Panc1 (cell line): ENCODE data around the gene PPP1R2.

ENCODE experiments used
- CTCF ChIP-seq: fragments of 450-650 bp; IDR thresholded peaks from 2 replicates; pipeline ENCODE4 v1.5.1; 2017; ENCODE audit warnings: mild to moderate bottlenecking
- POLR2AphosphoS5 ChIP-seq: IDR thresholded peaks from 2 replicates; pipeline ENCODE4 v1.6.1; 2012; ENCODE audit warnings: mild to moderate bottlenecking, low read depth, low read length, moderate library complexity
- TCF7L2 ChIP-seq: IDR thresholded peaks from 2 replicates; pipeline ENCODE4 v1.6.1; 2011; ENCODE audit warnings: mild to moderate bottlenecking, low read depth, low read length, inconsistent platforms

DNA sequence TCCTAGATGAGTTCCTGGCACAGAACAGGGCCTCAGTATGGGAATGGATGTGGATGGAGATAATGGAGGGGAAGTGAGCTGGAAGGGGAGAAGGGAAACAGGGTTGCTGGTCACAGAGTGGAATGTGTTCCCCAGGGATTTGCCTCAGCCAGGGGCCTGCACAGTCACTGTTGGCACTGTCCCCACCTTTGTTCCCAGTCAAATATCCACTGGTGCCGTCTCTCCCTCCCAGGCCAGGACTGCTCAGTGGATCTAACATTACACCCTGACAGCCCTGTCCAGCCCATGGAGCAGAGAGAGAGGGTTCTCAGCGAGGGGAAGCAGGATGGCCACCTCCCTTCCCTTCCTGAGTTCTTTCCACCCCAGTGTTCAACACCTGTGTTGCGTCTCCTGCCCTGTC, 1.5 kb upstream of the PPP1R2 start:
- TF ChIP-seq CTCF = no peak
- TF ChIP-seq TCF7L2 = no peak
- TF ChIP-seq POLR2AphosphoS5 = no peak
